H1 (cell line): ENCODE data around the gene CEACAM7. TPM values are rescaled to one million over a fixed set of nuclear protein-coding genes. Genes with fewer than 3 reads are reported as not detected.

Source experiments
- CTCF ChIA-PET: fragments of 300-600 bp; sonication (Branson Sonifier 250); formaldehyde crosslinking; loops from one replicate; lab custom pipeline; 2021; ENCODE audit not compliant: partially characterized antibody; lab: Charles Lee
- POLR2A ChIA-PET: fragments of 300-600 bp; sonication (Branson Sonifier 250); formaldehyde crosslinking; loops from one replicate; lab custom pipeline; 2021; ENCODE audit warnings: inconsistent platforms; ENCODE audit not compliant: partially characterized antibody; lab: Charles Lee
- DNase-seq, 2 experiments: peaks; one replicate each; pipeline versions ENCODE4 v3.0.0 to v3.0.0-alpha.2; 2010 to 2022; ENCODE audit warnings: low spot score in 2 of 2, low read depth in 1 of 2, mixed read lengths in 1 of 2
- FAIRE-seq: peaks from 2 replicates; lab custom pipeline; 2011; peaks lifted over from hg19 to GRCh38; lab: Jason Lieb, UNC
- H2AFZ ChIP-seq: 2 replicates; pipeline ENCODE4 v1.8.1; 2012; ENCODE audit warnings: low read length, inconsistent platforms
- H2AK5ac ChIP-seq: 2 replicates; pipeline ENCODE4 v1.6.1; 2013; ENCODE audit warnings: low read depth, low read length
- H2BK120ac ChIP-seq: replicated peaks from 2 replicates; pipeline ENCODE3; 2013; ENCODE audit warnings: low read depth, low read length, inconsistent platforms
- H2BK12ac ChIP-seq: 2 replicates; pipeline ENCODE4 v1.6.1; 2013; ENCODE audit warnings: low read depth, low read length
- H2BK15ac ChIP-seq: 2 replicates; pipeline ENCODE4 v1.6.1; 2013; ENCODE audit warnings: low read length
- H2BK20ac ChIP-seq: 2 replicates; pipeline ENCODE4 v1.6.1; 2013; ENCODE audit warnings: low read length
- H2BK5ac ChIP-seq: 2 replicates; pipeline ENCODE4 v1.6.1; 2013; ENCODE audit warnings: low read depth, low read length
- H3K14ac ChIP-seq: 2 replicates; pipeline ENCODE4 v1.6.1; 2013; ENCODE audit warnings: inconsistent platforms; ENCODE audit not compliant: insufficient read length
- H3K18ac ChIP-seq: 2 replicates; pipeline ENCODE4 v1.6.1; 2013; ENCODE audit warnings: low read length; ENCODE audit errors: extremely low read depth
- H3K23ac ChIP-seq: 2 replicates; pipeline ENCODE4 v1.6.1; 2013; ENCODE audit warnings: inconsistent platforms; ENCODE audit not compliant: insufficient read length
- H3K23me2 ChIP-seq: 2 replicates; pipeline ENCODE4 v1.6.1; 2013; ENCODE audit warnings: low read depth, low read length
- H3K27ac ChIP-seq: 2 replicates; pipeline ENCODE4 v1.6.1; 2011; ENCODE audit warnings: low read depth, low read length, inconsistent platforms
- H3K27me3 ChIP-seq, 4 experiments: replicated peaks in 1 of 4; 1 replicate in 1 of 4; 2 replicates in 3 of 4; pipeline versions ENCODE4 v1.6.1 to v1.8.1; 2011 to 2013; ENCODE audit warnings: low read length in 3 of 4, mild to moderate bottlenecking in 3 of 4, inconsistent platforms in 2 of 4, mixed read lengths in 2 of 4, moderate library complexity in 1 of 4; ENCODE audit not compliant: control insufficient read depth in 3 of 4, insufficient read depth in 3 of 4; ENCODE audit errors: extremely low read depth in 1 of 4
- H3K36me3 ChIP-seq, 4 experiments: 2 replicates each; pipeline versions ENCODE4 v1.6.1 to v1.8.1; 2011 to 2013; ENCODE audit warnings: mild to moderate bottlenecking in 4 of 4, low read length in 3 of 4, moderate library complexity in 2 of 4, control low read depth in 1 of 4, inconsistent platforms in 1 of 4; ENCODE audit not compliant: insufficient read depth in 4 of 4, control insufficient read depth in 2 of 4
- H3K4ac ChIP-seq: replicated peaks from 2 replicates; pipeline ENCODE3; 2013; ENCODE audit warnings: low read length, low read depth, mixed read lengths, inconsistent platforms; ENCODE audit not compliant: insufficient read length
- H3K4me1 ChIP-seq, 4 experiments: replicated peaks in 1 of 4; 1 replicate in 1 of 4; 2 replicates in 3 of 4; pipeline versions ENCODE4 v1.6.1 to v1.8.1; 2011 to 2013; ENCODE audit warnings: low read length in 3 of 4, inconsistent platforms in 2 of 4, mixed read lengths in 1 of 4; ENCODE audit not compliant: insufficient read depth in 4 of 4, control insufficient read depth in 3 of 4
- H3K4me2 ChIP-seq, 2 experiments: 2 replicates each; pipeline versions ENCODE4 v1.6.1 to v1.8.1; 2011 to 2013; ENCODE audit warnings: low read depth in 2 of 2, low read length in 2 of 2, control low read depth in 1 of 2, inconsistent platforms in 1 of 2, mild to moderate bottlenecking in 1 of 2; ENCODE audit not compliant: insufficient read depth in 1 of 2
- H3K4me3 ChIP-seq, 4 experiments: fragments of 200-600, 300-600 bp in 1 of 4; sonication (generic), shearing (Covaris generic), sonication (Bioruptor Twin) in 1 of 4; 2 replicates each; pipeline versions ENCODE4 v1.5.1 to v1.8.1; 2011 to 2016; ENCODE audit warnings: low read length in 4 of 4, low read depth in 3 of 4, control low read depth in 2 of 4, inconsistent platforms in 2 of 4, mild to moderate bottlenecking in 2 of 4, mixed read lengths in 1 of 4, moderate library complexity in 1 of 4; ENCODE audit not compliant: insufficient read depth in 2 of 4; ENCODE audit errors: extremely low read depth in 1 of 4
- H3K56ac ChIP-seq: replicated peaks from 2 replicates; pipeline ENCODE3; 2013; ENCODE audit warnings: low read depth, mild to moderate bottlenecking, mixed read lengths, low read length, inconsistent platforms; ENCODE audit not compliant: insufficient read length
- H3K79me1 ChIP-seq: 2 replicates; pipeline ENCODE4 v1.6.1; 2013; ENCODE audit warnings: low read depth, low read length, control low read depth
- H3K79me2 ChIP-seq, 2 experiments: 2 replicates each; pipeline versions ENCODE4 v1.6.1 to v1.8.1; 2012 to 2013; ENCODE audit warnings: low read length in 2 of 2, mild to moderate bottlenecking in 2 of 2, inconsistent platforms in 1 of 2; ENCODE audit not compliant: insufficient read depth in 2 of 2, control insufficient read depth in 1 of 2
- H3K9ac ChIP-seq, 4 experiments: replicated peaks in 1 of 4; 1 replicate in 1 of 4; 2 replicates in 3 of 4; pipeline versions ENCODE4 v1.6.1 to v1.8.1; 2011 to 2013; ENCODE audit warnings: low read depth in 3 of 4, low read length in 3 of 4, control low read depth in 2 of 4, mild to moderate bottlenecking in 2 of 4, moderate library complexity in 2 of 4, inconsistent platforms in 1 of 4; ENCODE audit errors: extremely low read depth in 1 of 4
- H3K9me3 ChIP-seq, 2 experiments: 2 replicates each; pipeline versions ENCODE4 v1.6.1 to v1.8.1; 2012 to 2013; ENCODE audit warnings: mild to moderate bottlenecking in 2 of 2, moderate library complexity in 2 of 2, control low read depth in 1 of 2, inconsistent platforms in 1 of 2, low read depth in 1 of 2, low read length in 1 of 2, mixed read lengths in 1 of 2; ENCODE audit not compliant: insufficient read depth in 2 of 2
- H4K20me1 ChIP-seq, 2 experiments: replicated peaks in 1 of 2; 2 replicates each; pipeline versions ENCODE3 to v1.8.1; 2011 to 2013; ENCODE audit warnings: inconsistent platforms in 2 of 2, low read length in 2 of 2, mild to moderate bottlenecking in 1 of 2; ENCODE audit not compliant: insufficient read depth in 2 of 2, control insufficient read depth in 1 of 2
- H4K5ac ChIP-seq: 2 replicates; pipeline ENCODE4 v1.6.1; 2013; ENCODE audit warnings: low read length, low read depth, mixed read lengths, inconsistent platforms; ENCODE audit not compliant: insufficient read length
- H4K8ac ChIP-seq: 2 replicates; pipeline ENCODE4 v1.8.0; 2013; ENCODE audit warnings: mild to moderate bottlenecking, moderate library complexity, low read length, inconsistent platforms; ENCODE audit not compliant: insufficient read depth; ENCODE audit errors: extremely low read depth
- H4K91ac ChIP-seq: replicated peaks from 2 replicates; pipeline ENCODE3; 2013; ENCODE audit warnings: low read length, mixed read lengths, inconsistent platforms; ENCODE audit not compliant: insufficient read length
- CTCF ChIP-seq, 3 experiments: IDR thresholded peaks; 1 replicate in 2 of 3; 2 replicates in 1 of 3; pipeline versions ENCODE4 v1.5.1 to v1.6.1; 2011; ENCODE audit warnings: low read length in 3 of 3, mild to moderate bottlenecking in 3 of 3, inconsistent platforms in 2 of 3, low read depth in 1 of 3, moderate library complexity in 1 of 3; ENCODE audit not compliant: insufficient read depth in 1 of 3; ENCODE audit errors: control extremely low read depth in 1 of 3
- MAFK ChIP-seq: IDR thresholded peaks from 2 replicates; pipeline ENCODE4 v1.6.1; 2012; ENCODE audit warnings: low read depth, mild to moderate bottlenecking, improper control_type of control experiment, low read length
- WGBS, 2 experiments: shearing (Covaris generic) in 1 of 2; methylation state at CpG; one replicate each; pipeline versions ENCODE4 v1.1.6 to v1.1.7; 2013 to 2015; ENCODE audit warnings: low lambda C conversion rate in 2 of 2, mixed read lengths in 2 of 2, inconsistent platforms in 1 of 2, low coverage in 1 of 2, missing lambda C conversion rate in 1 of 2; ENCODE audit not compliant: insufficient replicate concordance in 2 of 2, insufficient coverage in 1 of 2, insufficient read length in 1 of 2; ENCODE audit errors: extremely low coverage in 1 of 2, missing lambda C conversion rate in 1 of 2; 5-methylcytosine and 5-hydroxymethylcytosine counted together
- polyA plus RNA-seq, 7 experiments: library from polyadenylated mRNA; depleted of rRNA in 3 of 7; stranded (reverse) in 5 of 7; unstranded in 2 of 7; fragments of >200 nt in 5 of 7; fragments of 200-250 nt in 2 of 7; gene quantifications; 1 replicate in 5 of 7; 2 replicates in 1 of 7; 4 replicates in 1 of 7; pipeline versions ENCODE4 v1.2.1 to v1.2.3, GENCODE V29; 2011 to 2013; ENCODE audit warnings: missing spikeins in 2 of 7, mixed read lengths in 2 of 7
- total RNA-seq: library from RNA; stranded (reverse); fragmentation: NEBNext Ultra II Directional; extraction: Animal tissue kit (Norgen Biotek cat#: 25700); gene quantifications from 2 replicates; pipeline ENCODE4 v1.2.1, GENCODE V29; 2021

The CEACAM7 gene
- total and polyA plus RNA-seq, 2 of the 8 experiments (the other 6 are each of a cell fraction or from before 2014, with no cell fraction given) = not detected

GRCh38 chr19:41706741-41707501, 18.9 kb upstream of the CEACAM7 start:
- Histone ChIP-seq H2AFZ (no peak overlapping the region), H3K4me2 (no peak overlapping the region), H4K20me1 (peaks cover 0 to 1% of the 10 kb centered on the region in 2 experiments), H3K9ac (no peak overlapping the region), H3K14ac (no peak overlapping the region), H3K27me3 (no peaks in the 10 kb centered on the region), H3K9me3 (peaks cover 71 to 93% of the 10 kb centered on the region in 2 experiments), H2BK12ac (no peak overlapping the region), H3K27ac (no peak overlapping the region), H4K91ac (no peak overlapping the region), H4K5ac (no peak overlapping the region), H4K8ac (no peak overlapping the region), H2BK5ac (no peak overlapping the region), H2BK15ac (no peak overlapping the region), H3K56ac (no peak overlapping the region), H2BK120ac (no peak overlapping the region), H3K23ac (no peak overlapping the region), H3K36me3 (no peaks in the 10 kb centered on the region), H3K18ac (no peak overlapping the region), H3K23me2 (no peaks in the 10 kb centered on the region), H3K4me1 (no peaks in the 10 kb centered on the region), H3K4ac (no peak overlapping the region), H2BK20ac (no peak overlapping the region), H3K4me3 (no peak overlapping the region; a peak in 1 of 8 replicates), H2AK5ac (no peak overlapping the region), H3K79me2 (no peaks in the 10 kb centered on the region), H3K79me1 (no peaks in the 10 kb centered on the region)
- peak; percentile 65 to 73 for DNase-seq
- 57% methylated on average over 24 of the region's 26 CpGs; no CpG with 5 or more reads in 1 of the 2 experiments for WGBS, 2 experiments
- ChIA-PET POLR2A (no interaction called here), CTCF (interaction anchor here (0.9 to 1.4 kb wide), 5 partner anchors 9 to 52 kb away, joined by 3 to 11 read pairs (median 3); no protein-coding TSS in a partner anchor)
- FAIRE-seq = no peak
- TF ChIP-seq MAFK = no peak
- peak; percentile 50 to 60 (median 51) for TF ChIP-seq CTCF (IDR thresholded peaks at IDR 0.05; ENCODE audit: control extremely low read depth in 1 of 3, insufficient read depth in 1 of 3, low read depth in 1 of 3, low read length in 3 of 3)
